ENCODE results near the gene MRGPRX3.

The MRGPRX3 gene

GRCh38 chr11:18135308-18135707 lies 2.9 kb downstream of the MRGPRX3 start:
- TF ChIP-seq CTCF (IDR thresholded peaks at IDR 0.05; ENCODE audit: borderline replicate concordance, control extremely low read depth, extremely low read depth, insufficient read depth, missing control alignments) = no peak
- DNase-seq (ENCODE audit: low spot score) = no peak
- in situ Hi-C loops (cut with MboI; ENCODE audit: low sequenced_read_pairs, unreplicated experiment) = no loop called here

- in situ Hi-C loops (cut with MboI; ENCODE audit: low sequenced_read_pairs, unreplicated experiment) = no loop called here
- TF ChIP-seq CTCF (IDR thresholded peaks at IDR 0.05; ENCODE audit: borderline replicate concordance, control extremely low read depth, extremely low read depth, insufficient read depth, missing control alignments) = no peak
- no peak for DNase-seq (ENCODE audit: low spot score)
Measured at GRCh38 chr11:18137186-18137800, 4.9 kb downstream of the MRGPRX3 start.

GRCh38 chr11:18140145-18140544 lies 7.8 kb downstream of the MRGPRX3 start:
- DNase-seq (ENCODE audit: low spot score) = no peak
- no peak for TF ChIP-seq CTCF (IDR thresholded peaks at IDR 0.05; ENCODE audit: borderline replicate concordance, control extremely low read depth, extremely low read depth, insufficient read depth, missing control alignments)
- in situ Hi-C loops (cut with MboI; ENCODE audit: low sequenced_read_pairs, unreplicated experiment) = no loop called here

- TF ChIP-seq CTCF (IDR thresholded peaks at IDR 0.05; ENCODE audit: borderline replicate concordance, control extremely low read depth, extremely low read depth, insufficient read depth, missing control alignments) = no peak
- in situ Hi-C loops (cut with MboI; ENCODE audit: low sequenced_read_pairs, unreplicated experiment) = no loop called here
- DNase-seq (ENCODE audit: low spot score) = no peak
Measured at GRCh38 chr11:18144243-18144642, 11.9 kb downstream of the MRGPRX3 start.

- no peak for DNase-seq (ENCODE audit: low spot score)
- no peak for TF ChIP-seq CTCF (IDR thresholded peaks at IDR 0.05; ENCODE audit: borderline replicate concordance, control extremely low read depth, extremely low read depth, insufficient read depth, missing control alignments)
- in situ Hi-C loops (cut with MboI; ENCODE audit: low sequenced_read_pairs, unreplicated experiment) = no loop called here
Measured at GRCh38 chr11:18145025-18145424, 12.7 kb downstream of the MRGPRX3 start.

- no peak for DNase-seq (ENCODE audit: low spot score)
- TF ChIP-seq CTCF (IDR thresholded peaks at IDR 0.05; ENCODE audit: borderline replicate concordance, control extremely low read depth, extremely low read depth, insufficient read depth, missing control alignments) = no peak
- in situ Hi-C loops (cut with MboI; ENCODE audit: low sequenced_read_pairs, unreplicated experiment) = no loop called here
Measured at GRCh38 chr11:18145837-18146236, 13.5 kb downstream of the MRGPRX3 start.

Data from GM13976 (cell line).